Common myeloid progenitor, CD34-positive (primary cell): ENCODE measurements around the gene RNMT.
A peak's percentile ranks its signal among the peaks of the same experiment; 100 is the strongest.

ENCODE experiments used
- CTCF ChIA-PET: fragments of 350-600 bp; sonication (Branson Sonifier 250); formaldehyde crosslinking; loops from one replicate; lab custom pipeline; 2021; ENCODE audit warnings: antibody characterized with exemption; lab: Charles Lee
- POLR2A ChIA-PET: fragments of 350-600 bp; sonication (Branson Sonifier 250); formaldehyde crosslinking; loops from one replicate; lab custom pipeline; 2021; ENCODE audit warnings: antibody characterized with exemption; lab: Charles Lee
- DNase-seq, 3 donors: peaks; one replicate each; pipeline versions ENCODE4 v3.0.0 to v3.0.0-alpha.2; 2013
- H3K27ac ChIP-seq, 2 experiments: 1 replicate in 1 of 2; 2 replicates in 1 of 2; pipeline ENCODE4 v1.7.0; 2013; ENCODE audit warnings: inconsistent platforms in 2 of 2, low read length in 2 of 2, mild to moderate bottlenecking in 2 of 2, low read depth in 1 of 2, moderate library complexity in 1 of 2; ENCODE audit not compliant: severe bottlenecking in 2 of 2, insufficient read depth in 1 of 2, poor library complexity in 1 of 2
- H3K27me3 ChIP-seq, 5 experiments: replicated peaks in 2 of 5; 1 replicate in 3 of 5; 2 replicates in 2 of 5; pipeline versions ENCODE4 v1.6.1 to v1.7.0; 2013; ENCODE audit warnings: low read length in 4 of 5, mild to moderate bottlenecking in 2 of 5, moderate library complexity in 2 of 5, inconsistent platforms in 1 of 5; ENCODE audit not compliant: insufficient read depth in 5 of 5, control insufficient read depth in 4 of 5
- H3K36me3 ChIP-seq, 4 experiments: 1 replicate in 2 of 4; 2 replicates in 2 of 4; pipeline versions ENCODE4 v1.6.1 to v1.7.0; 2013; ENCODE audit warnings: low read length in 3 of 4, control low read depth in 1 of 4, mild to moderate bottlenecking in 1 of 4; ENCODE audit not compliant: control insufficient read depth in 4 of 4, insufficient read depth in 4 of 4
- H3K4me1 ChIP-seq, 4 experiments: 1 replicate in 3 of 4; 2 replicates in 1 of 4; pipeline versions ENCODE4 v1.6.1 to v1.7.1; 2013; ENCODE audit warnings: low read length in 3 of 4, mild to moderate bottlenecking in 3 of 4, control low read depth in 1 of 4, inconsistent platforms in 1 of 4, moderate library complexity in 1 of 4; ENCODE audit not compliant: control insufficient read depth in 4 of 4, insufficient read depth in 4 of 4; ENCODE audit errors: control extremely low read depth in 1 of 4
- H3K4me3 ChIP-seq, 7 experiments: 1 replicate in 4 of 7; 2 replicates in 3 of 7; pipeline versions ENCODE4 v1.5.1 to v1.7.0; 2013; ENCODE audit warnings: mild to moderate bottlenecking in 7 of 7, low read length in 6 of 7, moderate library complexity in 6 of 7, inconsistent platforms in 2 of 7, low read depth in 2 of 7, control low read depth in 1 of 7; ENCODE audit not compliant: insufficient read depth in 4 of 7, control insufficient read depth in 1 of 7; ENCODE audit errors: extremely low read depth in 1 of 7
- H3K9me3 ChIP-seq, 5 experiments: 1 replicate in 4 of 5; 2 replicates in 1 of 5; pipeline versions ENCODE4 v1.6.1 to v1.7.1; 2013; ENCODE audit warnings: low read length in 4 of 5, mild to moderate bottlenecking in 2 of 5, inconsistent platforms in 1 of 5, low read depth in 1 of 5, moderate library complexity in 1 of 5; ENCODE audit not compliant: control insufficient read depth in 4 of 5, insufficient read depth in 2 of 5; ENCODE audit errors: control extremely low read depth in 1 of 5
- WGBS: methylation state at CpG from one replicate; pipeline ENCODE4 v1.1.5; 2013; ENCODE audit not compliant: insufficient coverage; 5-methylcytosine and 5-hydroxymethylcytosine counted together

Gene RNMT

GRCh38 chr18:13713455-13714055, 12.9 kb upstream of the RNMT start:
- POLR2A ChIA-PET, result interaction anchor here (0.6 kb wide), 2 partner anchors 65 to 66 kb away, joined by 3 to 4 read pairs; no protein-coding TSS in a partner anchor
- no peak overlapping the region for H3K27ac ChIP-seq
- H3K27me3 ChIP-seq, result no peaks in the 10 kb centered on the region
- WGBS, result 85% methylated on average over 6 of the region's 8 CpGs
- no peaks in the 10 kb centered on the region for H3K4me1 ChIP-seq
- H3K9me3 ChIP-seq, result peaks cover 0 to 13% (median 4%) of the 10 kb centered on the region in 5 experiments
- CTCF ChIA-PET, result no interaction called here
- no peak overlapping the region for H3K4me3 ChIP-seq
- no peak for DNase-seq
- peaks cover 0 to 11% (median 0%) of the 10 kb centered on the region in 4 experiments for H3K36me3 ChIP-seq

GRCh38 chr18:13715330-13715729, 11.1 kb upstream of the RNMT start:
- Histone ChIP-seq H3K9me3 (peaks cover 0 to 8% (median 2%) of the 10 kb centered on the region in 5 experiments), H3K27me3 (no peaks in the 10 kb centered on the region), H3K4me3 (no peak overlapping the region), H3K36me3 (peaks cover 0 to 11% (median under 1%) of the 10 kb centered on the region in 4 experiments), H3K27ac (no peak overlapping the region), H3K4me1 (no peaks in the 10 kb centered on the region)
- ChIA-PET POLR2A (no interaction called here), CTCF (no interaction called here)
- DNase-seq, result no peak
- 100% methylated on average over 1 of the region's 2 CpGs for WGBS

- H3K9me3 ChIP-seq, result peaks cover 0 to 8% (median 2%) of the 10 kb centered on the region in 5 experiments
- peaks cover 0 to 19% (median 3%) of the 10 kb centered on the region in 4 experiments for H3K36me3 ChIP-seq
- ChIA-PET POLR2A (no interaction called here), CTCF (no interaction called here)
- WGBS, result 94% methylated on average over 4 of the region's 4 CpGs
- H3K27me3 ChIP-seq, result no peaks in the 10 kb centered on the region
- no peak overlapping the region for H3K4me3 ChIP-seq
- no peak for DNase-seq
- no peaks in the 10 kb centered on the region for H3K4me1 ChIP-seq
- no peak overlapping the region for H3K27ac ChIP-seq
Observed at GRCh38 chr18:13716916-13717315, 9.6 kb upstream of the RNMT start.

- H3K27me3 ChIP-seq, result no peaks in the 10 kb centered on the region
- ChIA-PET CTCF (no interaction called here), POLR2A (no interaction called here)
- no peak overlapping the region for H3K27ac ChIP-seq
- H3K4me3 ChIP-seq, result no peak overlapping the region
- no peak for DNase-seq
- peaks cover 0 to 8% (median 2%) of the 10 kb centered on the region in 5 experiments for H3K9me3 ChIP-seq
- H3K4me1 ChIP-seq, result peaks cover 1 to 12% (median 3%) of the 10 kb centered on the region in 4 experiments
- whole genome bisulfite sequencing, result 100% methylated on average over 1 of the region's 1 CpG
- peaks cover 0 to 20% (median 3%) of the 10 kb centered on the region in 4 experiments for H3K36me3 ChIP-seq
Observed at GRCh38 chr18:13720123-13720522, 6.3 kb upstream of the RNMT start.

GRCh38 chr18:13720847-13721246, 5.6 kb upstream of the RNMT start:
- Histone ChIP-seq H3K4me1 (peaks cover 8 to 18% (median 9%) of the 10 kb centered on the region in 4 experiments), H3K36me3 (peaks cover 0 to 20% (median 3%) of the 10 kb centered on the region in 4 experiments), H3K9me3 (peaks cover 0 to 8% (median 2%) of the 10 kb centered on the region in 5 experiments), H3K27me3 (no peaks in the 10 kb centered on the region), H3K4me3 (no peak overlapping the region), H3K27ac (no peak overlapping the region)
- no peak for DNase-seq
- CTCF ChIA-PET, result no interaction called here
- POLR2A ChIA-PET, result no interaction called here
- WGBS, result no CpG with 5 or more reads among the region's 1 CpG

GRCh38 chr18:13725566-13726231, 774 bp upstream of the RNMT start:
- ChIA-PET POLR2A (interaction anchor here (0.7 kb wide), 1 partner anchor 692 kb away, joined by 4 read pairs; no protein-coding TSS in a partner anchor), CTCF (interaction anchor here (1.7 kb wide), 1 partner anchor 14 kb away, joined by 4 read pairs; no protein-coding TSS in a partner anchor)
- Histone ChIP-seq H3K4me1 (peaks cover 13 to 27% (median 20%) of the 10 kb centered on the region in 4 experiments), H3K36me3 (peaks cover 0 to 9% (median 4%) of the 10 kb centered on the region in 4 experiments), H3K4me3 (peak overlapping the region; percentile 66 to 92 (median 85)), H3K27ac (peak overlapping the region; percentile 67 to 97), H3K9me3 (no peaks in the 10 kb centered on the region), H3K27me3 (no peaks in the 10 kb centered on the region)
- no peak for DNase-seq
- WGBS, result 11% methylated on average over 31 of the region's 35 CpGs

GRCh38 chr18:13726972-13727331, 479 bp downstream of the RNMT start:
- peak overlapping the region; percentile 66 to 92 (median 85) for H3K4me3 ChIP-seq
- WGBS, result 0% methylated on average over 22 of the region's 30 CpGs
- H3K9me3 ChIP-seq, result no peaks in the 10 kb centered on the region
- H3K36me3 ChIP-seq, result peaks cover 0 to 8% (median 2%) of the 10 kb centered on the region in 4 experiments
- peak in 1 of 3 donors; percentile 20 for DNase-seq
- peak overlapping the region; percentile 91 to 97 for H3K27ac ChIP-seq
- H3K4me1 ChIP-seq, result peaks cover 13 to 27% (median 20%) of the 10 kb centered on the region in 4 experiments
- POLR2A ChIA-PET, result interaction anchor here (0.6 to 1.2 kb wide), 2 partner anchors 11 to 20 kb away, joined by 4 to 5 read pairs; no protein-coding TSS in a partner anchor
- no peaks in the 10 kb centered on the region for H3K27me3 ChIP-seq
- CTCF ChIA-PET, result interaction anchor here (0.6 kb wide), 1 partner anchor 11 kb away, joined by 3 read pairs; no protein-coding TSS in a partner anchor
